ENCODE results near the gene IFIH1.

The IFIH1 gene

GRCh38 chr2:162244541-162245031 lies 73.9 kb downstream of the IFIH1 start:
- Histone ChIP-seq H3K4me2 (ENCODE audit: low read length) (no peak overlapping the region), H3K4ac (ENCODE audit: low read depth, low read length) (no peak overlapping the region), H3K27ac (ENCODE audit: low read depth, low read length) (no peak overlapping the region), H3K79me2 (ENCODE audit: control insufficient read depth, insufficient read depth, low read length) (no peaks in the 10 kb centered on the region), H2BK5ac (ENCODE audit: low read length) (no peak overlapping the region), H3K4me1 (ENCODE audit: control insufficient read depth, low read depth, low read length) (no peaks in the 10 kb centered on the region), H2BK15ac (replicated peaks; ENCODE audit: low read depth) (no peak overlapping the region), H3K18ac (ENCODE audit: low read length) (no peak overlapping the region), H2AK5ac (ENCODE audit: low read length) (no peak overlapping the region), H3K23ac (ENCODE audit: low read length) (no peak overlapping the region), H3K9ac (ENCODE audit: low read length) (no peak overlapping the region), H4K5ac (ENCODE audit: low read length) (no peak overlapping the region), H2BK120ac (ENCODE audit: low read depth, low read length) (no peak overlapping the region), H3K36me3 (ENCODE audit: control insufficient read depth, insufficient read depth, low read length) (no peaks in the 10 kb centered on the region), H3K56ac (ENCODE audit: low read length) (no peak overlapping the region), H3K27me3 (ENCODE audit: insufficient read depth, low read length, poor library complexity) (no peaks in the 10 kb centered on the region), H3K4me3 (ENCODE audit: low read length) (no peak overlapping the region), H4K8ac (ENCODE audit: low read depth, low read length) (no peak overlapping the region), H3K79me1 (ENCODE audit: low read length) (no peaks in the 10 kb centered on the region)
- WGBS (ENCODE audit: extremely low coverage, insufficient coverage, low lambda C conversion rate) = no CpG with 5 or more reads among the region's 2 CpGs
- no peak for DNase-seq

- Histone ChIP-seq H3K4me2 (ENCODE audit: low read length) (no peak overlapping the region), H4K8ac (ENCODE audit: low read depth, low read length) (no peak overlapping the region), H2BK5ac (ENCODE audit: low read length) (no peak overlapping the region), H3K18ac (ENCODE audit: low read length) (no peak overlapping the region), H3K9ac (ENCODE audit: low read length) (no peak overlapping the region), H3K27me3 (ENCODE audit: insufficient read depth, low read length, poor library complexity) (no peaks in the 10 kb centered on the region), H2BK120ac (ENCODE audit: low read depth, low read length) (no peak overlapping the region), H4K5ac (ENCODE audit: low read length) (no peak overlapping the region), H3K4ac (ENCODE audit: low read depth, low read length) (no peak overlapping the region), H3K79me1 (ENCODE audit: low read length) (no peaks in the 10 kb centered on the region), H2AK5ac (ENCODE audit: low read length) (no peak overlapping the region), H3K27ac (ENCODE audit: low read depth, low read length) (no peak overlapping the region), H3K36me3 (ENCODE audit: control insufficient read depth, insufficient read depth, low read length) (no peaks in the 10 kb centered on the region), H3K4me3 (ENCODE audit: low read length) (no peak overlapping the region), H3K23ac (ENCODE audit: low read length) (no peak overlapping the region), H3K79me2 (ENCODE audit: control insufficient read depth, insufficient read depth, low read length) (no peaks in the 10 kb centered on the region), H3K56ac (ENCODE audit: low read length) (no peak overlapping the region), H2BK15ac (replicated peaks; ENCODE audit: low read depth) (no peak overlapping the region), H3K4me1 (ENCODE audit: control insufficient read depth, low read depth, low read length) (no peaks in the 10 kb centered on the region)
- no peak for DNase-seq
- no CpG with 5 or more reads among the region's 1 CpG for WGBS (ENCODE audit: extremely low coverage, insufficient coverage, low lambda C conversion rate)
Measured at GRCh38 chr2:162243715-162244114, 74.8 kb downstream of the IFIH1 start.

GRCh38 chr2:162243294-162243693 lies 75.2 kb downstream of the IFIH1 start, which contains the start of gene FAP:
TSS of gene FAP (minus strand) at chr2:162243445. CDS start at chr2:162243327, 118 bp downstream.
- no peak within 1 kb of the TSS for H3K27ac ChIP-seq (ENCODE audit: low read depth, low read length)
- no peak within 1 kb of the TSS for H2AK5ac ChIP-seq (ENCODE audit: low read length)
- H3K79me2 ChIP-seq (ENCODE audit: control insufficient read depth, insufficient read depth, low read length) = no peaks in the 10 kb centered on the region
- H3K4me3 ChIP-seq (ENCODE audit: low read length) = no peak within 1 kb of the TSS
- no peak within 1 kb of the TSS for H2BK120ac ChIP-seq (ENCODE audit: low read depth, low read length)
- H4K5ac ChIP-seq (ENCODE audit: low read length) = no peak within 1 kb of the TSS
- no peak within 1 kb of the TSS for H3K23ac ChIP-seq (ENCODE audit: low read length)
- no peak within 1 kb of the TSS for H4K8ac ChIP-seq (ENCODE audit: low read depth, low read length)
- H3K4me2 ChIP-seq (ENCODE audit: low read length) = no peak within 1 kb of the TSS
- no peak within 1 kb of the TSS for H3K9ac ChIP-seq (ENCODE audit: low read length)
- no peak within 1 kb of the TSS for H3K56ac ChIP-seq (ENCODE audit: low read length)
- no peak within 1 kb of the TSS for H3K18ac ChIP-seq (ENCODE audit: low read length)
- no CpG with 5 or more reads among the region's 6 CpGs for WGBS (ENCODE audit: extremely low coverage, insufficient coverage, low lambda C conversion rate)
- H3K79me1 ChIP-seq (ENCODE audit: low read length) = no peaks in the 10 kb centered on the region
- no peak within 1 kb of the TSS for H2BK15ac ChIP-seq (replicated peaks; ENCODE audit: low read depth)
- no peak within 1 kb of the TSS for H2BK5ac ChIP-seq (ENCODE audit: low read length)
- no peak for DNase-seq
- H3K4ac ChIP-seq (ENCODE audit: low read depth, low read length) = no peak within 1 kb of the TSS
- no peaks in the 10 kb centered on the region for H3K36me3 ChIP-seq (ENCODE audit: control insufficient read depth, insufficient read depth, low read length)
- H3K4me1 ChIP-seq (ENCODE audit: control insufficient read depth, low read depth, low read length) = no peaks in the 10 kb centered on the region
- H3K27me3 ChIP-seq (ENCODE audit: insufficient read depth, low read length, poor library complexity) = no peaks in the 10 kb centered on the region

GRCh38 chr2:162242586-162243280 lies 75.8 kb downstream of the IFIH1 start:
- Histone ChIP-seq H3K4me1 (ENCODE audit: control insufficient read depth, low read depth, low read length) (no peaks in the 10 kb centered on the region), H4K8ac (ENCODE audit: low read depth, low read length) (no peak overlapping the region), H4K5ac (ENCODE audit: low read length) (no peak overlapping the region), H3K4me2 (ENCODE audit: low read length) (no peak overlapping the region), H3K56ac (ENCODE audit: low read length) (no peak overlapping the region), H3K36me3 (ENCODE audit: control insufficient read depth, insufficient read depth, low read length) (no peaks in the 10 kb centered on the region), H3K4ac (ENCODE audit: low read depth, low read length) (no peak overlapping the region), H2AK5ac (ENCODE audit: low read length) (no peak overlapping the region), H3K4me3 (ENCODE audit: low read length) (no peak overlapping the region), H2BK5ac (ENCODE audit: low read length) (no peak overlapping the region), H2BK15ac (replicated peaks; ENCODE audit: low read depth) (no peak overlapping the region), H3K18ac (ENCODE audit: low read length) (no peak overlapping the region), H3K79me2 (ENCODE audit: control insufficient read depth, insufficient read depth, low read length) (no peaks in the 10 kb centered on the region), H2BK120ac (ENCODE audit: low read depth, low read length) (no peak overlapping the region), H3K9ac (ENCODE audit: low read length) (no peak overlapping the region), H3K79me1 (ENCODE audit: low read length) (no peaks in the 10 kb centered on the region), H3K27me3 (ENCODE audit: insufficient read depth, low read length, poor library complexity) (no peaks in the 10 kb centered on the region), H3K23ac (ENCODE audit: low read length) (no peak overlapping the region), H3K27ac (ENCODE audit: low read depth, low read length) (no peak overlapping the region)
- no peak for DNase-seq
- WGBS (ENCODE audit: extremely low coverage, insufficient coverage, low lambda C conversion rate) = no CpG with 5 or more reads among the region's 5 CpGs

GRCh38 chr2:162241571-162241970 lies 76.9 kb downstream of the IFIH1 start:
- H2BK15ac ChIP-seq (replicated peaks; ENCODE audit: low read depth) = no peak overlapping the region
- no peak for DNase-seq
- H4K5ac ChIP-seq (ENCODE audit: low read length) = no peak overlapping the region
- no peaks in the 10 kb centered on the region for H3K4me1 ChIP-seq (ENCODE audit: control insufficient read depth, low read depth, low read length)
- no peak overlapping the region for H2BK5ac ChIP-seq (ENCODE audit: low read length)
- no peak overlapping the region for H3K18ac ChIP-seq (ENCODE audit: low read length)
- H2BK120ac ChIP-seq (ENCODE audit: low read depth, low read length) = no peak overlapping the region
- no peak overlapping the region for H3K27ac ChIP-seq (ENCODE audit: low read depth, low read length)
- H3K56ac ChIP-seq (ENCODE audit: low read length) = no peak overlapping the region
- no peaks in the 10 kb centered on the region for H3K79me2 ChIP-seq (ENCODE audit: control insufficient read depth, insufficient read depth, low read length)
- H3K79me1 ChIP-seq (ENCODE audit: low read length) = no peaks in the 10 kb centered on the region
- no peaks in the 10 kb centered on the region for H3K27me3 ChIP-seq (ENCODE audit: insufficient read depth, low read length, poor library complexity)
- no peak overlapping the region for H3K4me3 ChIP-seq (ENCODE audit: low read length)
- no peaks in the 10 kb centered on the region for H3K36me3 ChIP-seq (ENCODE audit: control insufficient read depth, insufficient read depth, low read length)
- WGBS (ENCODE audit: extremely low coverage, insufficient coverage, low lambda C conversion rate) = no CpG with 5 or more reads among the region's 1 CpG
- H3K4ac ChIP-seq (ENCODE audit: low read depth, low read length) = no peak overlapping the region
- H3K4me2 ChIP-seq (ENCODE audit: low read length) = no peak overlapping the region
- H4K8ac ChIP-seq (ENCODE audit: low read depth, low read length) = no peak overlapping the region
- H2AK5ac ChIP-seq (ENCODE audit: low read length) = no peak overlapping the region
- H3K9ac ChIP-seq (ENCODE audit: low read length) = no peak overlapping the region
- H3K23ac ChIP-seq (ENCODE audit: low read length) = no peak overlapping the region

Data from mesendoderm (in vitro differentiated cells).